Hepatocyte (in vitro differentiated cells): ENCODE results near the gene FBN1.

Experiments
- EZH2 ChIP-seq: fragments of 200-600 bp; sonication (generic); IDR thresholded peaks from 2 replicates; pipeline ENCODE4 v1.6.1; 2016; ENCODE audit warnings: antibody characterized with exemption, mild to moderate bottlenecking, borderline replicate concordance
- EZH2phosphoT487 ChIP-seq: fragments of 200-600 bp; sonication (generic); IDR thresholded peaks from one replicate; pipeline ENCODE4 v1.6.1; 2018; ENCODE audit warnings: antibody characterized with exemption, mild to moderate bottlenecking, low read depth, moderate library complexity; ENCODE audit not compliant: unreplicated experiment, severe bottlenecking
- TF ChIP-seq, protein P1 (sequence below): fragments of 200-600 bp; sonication (generic); IDR thresholded peaks from 2 replicates; pipeline ENCODE4 v1.5.1; 2016; ENCODE audit warnings: antibody characterized with exemption, mild to moderate bottlenecking; ENCODE audit not compliant: poor library complexity

DNA sequence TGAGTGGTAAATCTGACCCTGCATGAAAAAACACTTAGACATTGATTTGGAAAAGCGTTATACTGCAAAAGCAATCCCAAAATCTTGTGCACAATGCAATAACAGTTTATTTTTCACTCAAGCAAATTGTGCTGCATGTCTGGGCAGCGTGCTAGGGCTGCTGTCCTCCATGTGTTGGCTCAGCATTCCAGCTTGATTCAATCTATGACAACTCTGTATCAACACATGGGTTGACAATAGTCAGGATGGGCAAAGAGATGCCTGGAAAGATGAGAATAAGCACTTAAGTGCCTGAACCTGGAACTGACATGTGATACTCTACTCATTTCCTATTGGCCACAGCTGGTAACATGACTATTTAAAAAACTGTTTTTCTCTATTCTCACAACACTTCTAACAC, 262.5 kb downstream of the FBN1 start:
- TF ChIP-seq, protein P1, sequence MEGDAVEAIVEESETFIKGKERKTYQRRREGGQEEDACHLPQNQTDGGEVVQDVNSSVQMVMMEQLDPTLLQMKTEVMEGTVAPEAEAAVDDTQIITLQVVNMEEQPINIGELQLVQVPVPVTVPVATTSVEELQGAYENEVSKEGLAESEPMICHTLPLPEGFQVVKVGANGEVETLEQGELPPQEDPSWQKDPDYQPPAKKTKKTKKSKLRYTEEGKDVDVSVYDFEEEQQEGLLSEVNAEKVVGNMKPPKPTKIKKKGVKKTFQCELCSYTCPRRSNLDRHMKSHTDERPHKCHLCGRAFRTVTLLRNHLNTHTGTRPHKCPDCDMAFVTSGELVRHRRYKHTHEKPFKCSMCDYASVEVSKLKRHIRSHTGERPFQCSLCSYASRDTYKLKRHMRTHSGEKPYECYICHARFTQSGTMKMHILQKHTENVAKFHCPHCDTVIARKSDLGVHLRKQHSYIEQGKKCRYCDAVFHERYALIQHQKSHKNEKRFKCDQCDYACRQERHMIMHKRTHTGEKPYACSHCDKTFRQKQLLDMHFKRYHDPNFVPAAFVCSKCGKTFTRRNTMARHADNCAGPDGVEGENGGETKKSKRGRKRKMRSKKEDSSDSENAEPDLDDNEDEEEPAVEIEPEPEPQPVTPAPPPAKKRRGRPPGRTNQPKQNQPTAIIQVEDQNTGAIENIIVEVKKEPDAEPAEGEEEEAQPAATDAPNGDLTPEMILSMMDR, result no peak
- TF ChIP-seq EZH2 (no peak), EZH2phosphoT487 (no peak)
